ENCODE data around the gene NPB.

The NPB gene

GRCh38 chr17:81900181-81900820 is 1.7 kb upstream of the NPB start:
- DNase-seq = no peak

GRCh38 chr17:81901167-81902022 is 643 bp upstream of the NPB start:
- no peak for DNase-seq

- no peak for DNase-seq
Measured at GRCh38 chr17:81902653-81903414, 796 bp downstream of the NPB start.

- no peak for DNase-seq
Measured at GRCh38 chr17:81903415-81903831, 1.4 kb downstream of the NPB start.

GRCh38 chr17:81903896-81904599 is 2.0 kb downstream of the NPB start:
- no peak for DNase-seq

GRCh38 chr17:81904600-81905423 is 2.8 kb downstream of the NPB start:
- no peak for DNase-seq

GRCh38 chr17:81905424-81905875 is 3.4 kb downstream of the NPB start:
- no peak for DNase-seq

GRCh38 chr17:81905993-81906392 is 4.0 kb downstream of the NPB start:
- no peak for DNase-seq

GRCh38 chr17:81906476-81907218 is 4.6 kb downstream of the NPB start:
- DNase-seq = no peak

- no peak for DNase-seq
Measured at GRCh38 chr17:81907219-81908145, 5.4 kb downstream of the NPB start.

- no peak for DNase-seq
Measured at GRCh38 chr17:81908793-81909192, 6.8 kb downstream of the NPB start.

- DNase-seq = no peak
Measured at GRCh38 chr17:81909231-81909630, 7.2 kb downstream of the NPB start.

- no peak for DNase-seq
Measured at GRCh38 chr17:81909966-81910839, 8.2 kb downstream of the NPB start.

- DNase-seq = no peak
Measured at GRCh38 chr17:81910840-81911276, 8.8 kb downstream of the NPB start.

GRCh38 chr17:81911277-81911961 is 9.4 kb downstream of the NPB start, which contains the start of gene PCYT2:
PCYT2 (minus strand) TSS chr17:81911399; CDS start chr17:81911355, 44 bp downstream.
- peak; percentile 24 for DNase-seq

GRCh38 chr17:81911969-81912368 is 9.9 kb downstream of the NPB start:
- DNase-seq = no peak

GRCh38 chr17:81912441-81913309 is 10.6 kb downstream of the NPB start:
- no peak for DNase-seq
